ENCODE data around the gene RNF144A.

The RNF144A gene

DNA sequence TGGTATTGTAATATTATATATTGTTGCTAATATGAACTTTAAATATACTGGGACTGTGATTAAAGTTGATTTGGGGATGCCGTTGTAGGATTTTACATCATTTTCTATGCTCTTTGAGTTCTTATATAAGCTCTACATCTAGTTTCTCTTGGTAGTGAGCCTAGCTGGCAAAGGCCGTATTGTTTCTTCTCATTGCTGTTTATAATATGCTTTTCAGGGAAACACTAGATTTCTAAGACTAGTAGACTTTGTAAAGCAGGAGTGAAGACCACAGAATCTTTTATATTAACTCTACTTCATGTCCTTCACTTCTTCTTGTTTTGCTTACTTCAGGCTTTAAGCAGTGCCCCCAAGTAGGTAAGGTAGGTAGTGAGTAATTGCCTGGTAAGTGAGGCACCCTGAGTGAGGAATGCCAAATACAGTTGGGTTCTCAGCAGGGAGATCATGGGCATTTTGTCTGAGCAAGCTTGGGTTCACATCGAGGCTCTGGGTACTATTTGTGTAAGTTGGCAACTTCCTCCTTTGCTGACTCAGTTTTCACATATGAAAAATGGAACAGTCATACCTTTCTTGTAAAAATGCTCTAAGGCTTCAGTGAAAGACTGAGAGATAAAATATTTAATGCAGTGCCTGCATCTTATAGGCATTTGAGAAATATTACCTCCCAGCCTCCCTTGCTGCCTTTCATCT is 96.4 kb downstream of the RNF144A start:
- Mint-ChIP-seq H3K27me3 (ENCODE audit: low read depth) (no peaks in the 10 kb centered on the region), H3K36me3 (ENCODE audit: low read depth) (peaks cover 1% of the 10 kb centered on the region), H3K4me3 (no peak overlapping the region), H3K4me1 (ENCODE audit: low read depth) (peaks cover 19% of the 10 kb centered on the region), H3K27ac (no peak overlapping the region), H3K9me3 (no peaks in the 10 kb centered on the region)

DNA sequence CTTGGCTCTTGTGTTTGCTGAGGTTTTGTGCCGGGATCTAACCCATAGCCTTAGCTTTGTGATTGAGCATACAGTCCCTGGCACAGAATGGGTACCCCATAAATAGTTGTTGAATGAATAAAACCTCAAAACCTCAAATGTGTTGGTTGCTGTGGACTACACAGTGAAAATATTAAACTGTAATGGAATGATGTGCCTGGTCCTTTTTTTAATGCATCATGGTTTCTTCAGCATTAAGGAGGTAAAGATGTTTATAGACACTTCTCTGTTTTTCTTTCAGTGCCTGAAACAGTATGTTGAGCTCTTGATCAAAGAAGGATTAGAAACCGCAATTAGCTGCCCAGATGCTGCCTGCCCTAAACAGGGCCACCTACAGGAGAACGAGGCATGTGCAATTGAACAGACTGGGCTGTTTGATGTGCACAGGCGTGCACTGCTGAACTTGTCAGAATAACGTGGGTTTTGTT is 97.0 kb downstream of the RNF144A start:
- H3K27ac Mint-ChIP-seq, result no peak overlapping the region
- peaks cover 16% of the 10 kb centered on the region for H3K4me1 Mint-ChIP-seq (ENCODE audit: low read depth)
- H3K36me3 Mint-ChIP-seq (ENCODE audit: low read depth), result peaks cover 1% of the 10 kb centered on the region
- H3K4me3 Mint-ChIP-seq, result no peak overlapping the region
- H3K27me3 Mint-ChIP-seq (ENCODE audit: low read depth), result no peaks in the 10 kb centered on the region
- H3K9me3 Mint-ChIP-seq, result no peaks in the 10 kb centered on the region

DNA sequence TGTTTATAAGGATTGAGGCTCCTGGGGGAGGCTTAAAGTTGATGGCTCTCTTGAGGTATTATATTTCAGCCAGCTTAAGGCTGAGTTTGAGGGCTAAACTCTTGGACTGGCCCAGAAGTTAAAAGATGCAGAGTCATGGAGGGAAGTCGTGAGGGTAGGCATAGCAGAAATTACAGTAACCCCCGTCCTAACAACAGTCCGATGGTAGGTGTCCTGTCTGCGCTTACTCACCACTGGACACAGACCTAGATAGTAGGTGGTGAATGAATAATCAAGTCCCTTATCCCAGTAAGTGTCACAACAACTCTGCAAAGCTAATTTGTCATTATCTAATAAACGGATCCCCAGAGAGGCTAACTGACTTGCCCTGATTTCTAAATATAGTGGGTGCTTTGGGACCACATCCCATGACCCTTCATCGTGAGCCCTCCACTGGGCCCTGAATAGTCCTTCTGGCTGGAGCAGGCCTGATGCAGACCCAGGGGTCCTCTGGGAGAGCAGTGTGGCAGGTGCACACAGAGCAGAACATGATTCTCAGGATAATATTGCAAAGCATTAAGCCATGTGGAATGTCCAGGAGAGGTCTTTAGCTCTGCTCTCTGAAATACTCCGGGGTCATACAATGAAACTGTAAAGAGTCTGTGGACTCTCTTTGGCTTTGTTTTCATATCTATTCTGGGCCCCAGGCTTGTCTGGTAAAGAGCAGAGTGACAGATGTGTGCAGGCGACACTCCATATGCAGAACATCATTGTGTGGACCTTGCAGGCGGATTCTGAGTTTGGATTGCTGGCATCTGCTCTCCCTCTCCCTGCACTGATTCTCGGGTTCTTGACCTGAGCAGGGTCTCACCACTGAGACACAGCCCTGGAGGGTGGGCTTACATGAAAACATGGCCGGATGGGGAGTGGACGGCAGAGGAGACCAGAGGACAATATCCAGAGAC is 98.1 kb downstream of the RNF144A start:
- Mint-ChIP-seq H3K27ac (no peak overlapping the region), H3K36me3 (ENCODE audit: low read depth) (peaks cover 1% of the 10 kb centered on the region), H3K4me3 (no peak overlapping the region), H3K4me1 (ENCODE audit: low read depth) (peaks cover 15% of the 10 kb centered on the region), H3K27me3 (ENCODE audit: low read depth) (no peaks in the 10 kb centered on the region), H3K9me3 (no peaks in the 10 kb centered on the region)

DNA sequence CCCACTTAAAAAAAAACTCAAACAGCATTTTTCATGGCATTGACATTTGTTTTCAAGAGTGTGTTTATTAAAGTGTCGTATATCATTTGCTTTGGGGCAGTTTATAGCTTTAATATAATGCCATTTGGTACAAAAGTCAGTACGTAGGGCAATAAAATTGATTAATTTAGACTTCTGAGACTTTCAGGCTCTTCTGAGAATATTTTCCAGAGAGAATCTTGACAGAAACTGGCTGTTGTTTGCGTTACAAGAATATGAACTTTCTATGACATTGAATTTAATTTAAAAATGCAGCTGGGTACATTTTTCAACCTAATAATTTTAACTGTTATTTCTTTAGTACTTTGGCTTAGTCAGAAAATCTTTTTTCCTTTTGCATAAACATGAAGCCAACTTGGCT is 98.9 kb downstream of the RNF144A start:
- Mint-ChIP-seq H3K4me1 (ENCODE audit: low read depth) (peaks cover 12% of the 10 kb centered on the region), H3K4me3 (no peak overlapping the region), H3K9me3 (no peaks in the 10 kb centered on the region), H3K27ac (no peak overlapping the region), H3K36me3 (ENCODE audit: low read depth) (peaks cover 5% of the 10 kb centered on the region), H3K27me3 (ENCODE audit: low read depth) (no peaks in the 10 kb centered on the region)

DNA sequence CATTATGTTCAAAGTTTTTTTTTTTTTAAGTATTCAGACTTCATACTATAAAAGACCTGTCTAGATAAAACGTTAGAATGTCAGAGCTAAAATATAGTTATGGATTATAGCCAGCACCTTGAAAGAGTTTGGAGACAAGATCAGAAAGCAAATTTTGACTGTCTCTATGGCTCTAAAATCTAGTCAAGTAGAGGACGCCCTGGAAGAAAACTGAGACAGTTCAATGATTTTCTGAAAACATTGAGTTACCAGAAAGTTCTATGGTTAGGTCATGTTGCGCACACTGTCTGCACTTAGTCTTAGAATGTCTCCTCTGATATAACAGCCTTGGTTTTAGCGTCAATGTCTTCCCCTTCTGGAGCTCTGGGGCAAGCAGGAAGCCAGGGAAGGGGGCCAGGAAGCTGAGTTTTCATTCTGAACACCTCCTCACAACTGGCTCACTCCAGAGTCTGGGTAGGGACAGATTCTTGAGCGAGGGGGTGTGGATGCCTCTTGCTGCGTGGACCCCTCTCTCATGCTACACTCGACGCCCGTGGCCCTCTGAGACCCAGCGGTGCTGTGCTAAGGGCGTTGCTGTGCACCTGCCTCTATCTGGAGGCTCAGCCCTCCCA is 99.5 kb downstream of the RNF144A start:
- Mint-ChIP-seq H3K27me3 (ENCODE audit: low read depth) (no peaks in the 10 kb centered on the region), H3K4me1 (ENCODE audit: low read depth) (peaks cover 12% of the 10 kb centered on the region), H3K27ac (no peak overlapping the region), H3K9me3 (no peaks in the 10 kb centered on the region), H3K36me3 (ENCODE audit: low read depth) (peaks cover 8% of the 10 kb centered on the region), H3K4me3 (no peak overlapping the region)

DNA sequence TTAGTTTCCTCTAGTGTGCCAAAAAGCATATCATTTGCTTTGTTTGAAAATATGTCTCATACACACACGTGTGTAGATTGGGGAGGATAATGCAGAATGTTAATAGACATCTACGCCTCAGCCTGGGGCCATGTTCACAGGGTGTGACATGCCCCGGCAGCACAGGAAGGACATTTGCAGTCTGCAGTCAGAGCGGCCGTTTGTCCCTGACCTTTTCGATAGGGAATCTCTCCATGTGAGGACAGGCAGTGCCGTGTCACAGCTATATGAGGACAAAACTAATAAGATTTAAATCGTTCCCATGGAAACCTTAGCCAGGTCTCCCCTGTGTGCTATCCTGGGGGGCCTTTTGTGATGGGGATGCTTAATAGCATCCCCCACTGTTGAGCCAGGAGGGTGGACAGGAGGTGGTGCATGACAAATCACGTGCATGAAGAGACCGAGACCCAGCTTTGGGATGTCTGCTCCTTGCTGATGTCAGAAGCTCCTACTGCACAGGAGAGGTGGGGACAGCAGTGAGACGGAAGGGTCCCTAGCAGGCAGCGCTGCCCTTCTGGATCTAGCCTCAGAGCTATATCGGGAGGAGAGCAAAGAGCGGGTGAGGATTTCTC is 100.6 kb downstream of the RNF144A start:
- no peaks in the 10 kb centered on the region for H3K9me3 Mint-ChIP-seq
- H3K4me1 Mint-ChIP-seq (ENCODE audit: low read depth), result peaks cover 12% of the 10 kb centered on the region
- no peak overlapping the region for H3K27ac Mint-ChIP-seq
- no peak overlapping the region for H3K4me3 Mint-ChIP-seq
- H3K27me3 Mint-ChIP-seq (ENCODE audit: low read depth), result no peaks in the 10 kb centered on the region
- H3K36me3 Mint-ChIP-seq (ENCODE audit: low read depth), result peaks cover 10% of the 10 kb centered on the region

DNA sequence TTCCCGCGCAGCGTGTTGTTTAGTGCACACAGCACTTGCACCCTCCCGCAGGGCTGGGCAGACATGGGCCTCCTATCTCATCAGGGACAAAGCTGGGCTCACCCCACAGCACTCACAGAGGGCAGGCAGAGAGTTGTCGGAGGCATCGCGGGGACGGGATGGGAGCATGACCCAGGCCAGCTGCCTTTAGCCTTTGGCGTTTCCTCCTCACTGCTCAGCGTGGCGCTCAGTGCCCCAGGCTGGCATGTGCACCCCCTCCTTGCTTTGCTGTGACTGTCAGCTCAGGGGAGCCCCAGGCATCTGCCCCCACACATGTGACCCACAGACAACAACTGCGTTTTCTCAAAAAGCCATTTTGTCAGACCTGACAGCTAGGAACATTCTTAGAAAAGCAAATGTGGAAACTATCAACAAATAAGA is 101.1 kb downstream of the RNF144A start:
- Mint-ChIP-seq H3K4me1 (ENCODE audit: low read depth) (peaks cover 13% of the 10 kb centered on the region), H3K9me3 (no peaks in the 10 kb centered on the region), H3K36me3 (ENCODE audit: low read depth) (peaks cover 12% of the 10 kb centered on the region), H3K27me3 (ENCODE audit: low read depth) (no peaks in the 10 kb centered on the region), H3K27ac (no peak overlapping the region), H3K4me3 (no peak overlapping the region)

DNA sequence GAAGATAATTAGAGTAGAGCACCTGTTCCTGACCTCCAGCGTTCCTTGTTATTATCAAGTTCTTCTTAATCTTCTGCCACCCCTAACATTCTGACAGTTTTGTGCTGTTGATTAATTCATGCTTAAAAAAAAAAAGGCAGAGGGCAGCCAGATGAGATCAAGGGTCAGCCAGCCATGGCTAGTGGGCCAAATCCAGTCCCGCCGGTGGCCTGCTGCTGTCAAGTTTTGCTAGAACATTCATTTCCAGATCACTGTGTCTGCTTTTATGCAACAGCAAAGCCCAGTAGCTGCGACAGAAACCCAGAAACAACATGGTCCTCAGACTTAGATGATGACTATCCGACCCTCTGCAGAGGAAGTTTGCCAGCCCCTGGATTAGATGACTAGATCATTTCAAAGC is 101.6 kb downstream of the RNF144A start:
- Mint-ChIP-seq H3K4me1 (ENCODE audit: low read depth) (peaks cover 12% of the 10 kb centered on the region), H3K27ac (no peak overlapping the region), H3K4me3 (no peak overlapping the region), H3K36me3 (ENCODE audit: low read depth) (peaks cover 12% of the 10 kb centered on the region), H3K9me3 (no peaks in the 10 kb centered on the region), H3K27me3 (ENCODE audit: low read depth) (no peaks in the 10 kb centered on the region)

DNA sequence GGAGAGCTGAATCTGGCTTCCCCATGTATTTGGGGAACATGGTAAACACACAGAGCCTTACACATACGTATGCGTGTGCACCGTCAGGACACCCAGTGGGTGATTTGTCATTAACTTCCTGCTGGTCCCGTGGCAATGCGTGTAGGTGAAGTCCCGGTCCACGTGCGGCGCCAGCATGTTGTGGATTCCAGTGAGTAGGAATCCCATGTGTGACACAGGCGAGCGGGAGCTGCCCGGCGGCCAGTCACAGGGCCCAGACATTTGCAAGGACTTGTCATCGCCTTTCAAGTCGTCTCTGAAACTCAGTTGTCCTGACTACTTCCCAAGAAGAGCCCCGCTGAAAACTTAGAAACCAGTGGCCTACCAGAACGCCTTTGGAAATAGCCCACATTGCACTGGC is 102.0 kb downstream of the RNF144A start:
- Mint-ChIP-seq H3K9me3 (no peaks in the 10 kb centered on the region), H3K27ac (no peak overlapping the region), H3K4me1 (ENCODE audit: low read depth) (peaks cover 10% of the 10 kb centered on the region), H3K27me3 (ENCODE audit: low read depth) (no peaks in the 10 kb centered on the region), H3K4me3 (no peak overlapping the region), H3K36me3 (ENCODE audit: low read depth) (peaks cover 12% of the 10 kb centered on the region)

DNA sequence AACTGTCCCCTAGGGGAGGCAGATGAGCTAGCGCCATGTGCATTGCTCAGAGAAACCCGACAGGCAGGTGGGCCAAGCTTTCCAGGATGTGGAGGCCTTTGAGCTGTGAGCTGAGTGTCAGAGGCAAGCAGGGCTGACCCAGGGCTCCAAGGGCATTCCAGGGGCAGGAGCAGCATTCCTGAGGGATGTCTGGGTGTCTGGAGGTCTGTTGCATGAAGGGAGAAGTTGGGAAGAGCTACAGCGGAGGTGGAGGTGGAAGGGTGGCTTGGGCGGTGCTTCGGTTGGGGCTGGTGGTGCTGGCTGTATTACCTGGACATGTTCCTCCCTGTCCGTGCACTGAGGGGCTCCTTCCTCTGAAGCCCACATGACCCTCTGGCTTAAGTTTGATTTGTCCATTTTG is 102.8 kb downstream of the RNF144A start:
- no peaks in the 10 kb centered on the region for H3K9me3 Mint-ChIP-seq
- no peak overlapping the region for H3K4me3 Mint-ChIP-seq
- H3K27me3 Mint-ChIP-seq (ENCODE audit: low read depth), result no peaks in the 10 kb centered on the region
- peaks cover 15% of the 10 kb centered on the region for H3K36me3 Mint-ChIP-seq (ENCODE audit: low read depth)
- no peak overlapping the region for H3K27ac Mint-ChIP-seq
- H3K4me1 Mint-ChIP-seq (ENCODE audit: low read depth), result peaks cover 4% of the 10 kb centered on the region

DNA sequence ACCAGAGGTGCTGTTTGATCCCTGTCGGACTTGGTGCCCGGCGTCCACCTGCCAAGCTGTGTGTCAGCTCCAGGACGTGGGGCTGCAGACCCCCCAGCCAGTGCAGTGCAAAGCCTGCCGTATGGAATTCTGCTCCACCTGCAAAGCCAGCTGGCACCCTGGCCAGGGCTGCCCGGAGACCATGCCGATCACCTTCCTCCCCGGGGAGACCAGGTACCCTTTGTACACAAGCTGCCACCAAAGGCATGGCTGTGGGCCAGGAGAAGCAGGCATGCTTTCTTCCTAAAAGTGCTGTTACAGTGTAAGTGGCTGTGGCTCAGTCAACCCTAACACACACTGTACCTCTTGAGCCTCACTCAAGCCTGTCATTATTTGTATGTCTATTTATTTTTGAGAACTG is 103.3 kb downstream of the RNF144A start:
- H3K27me3 Mint-ChIP-seq (ENCODE audit: low read depth), result no peaks in the 10 kb centered on the region
- peaks cover 16% of the 10 kb centered on the region for H3K36me3 Mint-ChIP-seq (ENCODE audit: low read depth)
- no peak overlapping the region for H3K4me3 Mint-ChIP-seq
- peaks cover 4% of the 10 kb centered on the region for H3K4me1 Mint-ChIP-seq (ENCODE audit: low read depth)
- H3K27ac Mint-ChIP-seq, result no peak overlapping the region
- H3K9me3 Mint-ChIP-seq, result no peaks in the 10 kb centered on the region

DNA sequence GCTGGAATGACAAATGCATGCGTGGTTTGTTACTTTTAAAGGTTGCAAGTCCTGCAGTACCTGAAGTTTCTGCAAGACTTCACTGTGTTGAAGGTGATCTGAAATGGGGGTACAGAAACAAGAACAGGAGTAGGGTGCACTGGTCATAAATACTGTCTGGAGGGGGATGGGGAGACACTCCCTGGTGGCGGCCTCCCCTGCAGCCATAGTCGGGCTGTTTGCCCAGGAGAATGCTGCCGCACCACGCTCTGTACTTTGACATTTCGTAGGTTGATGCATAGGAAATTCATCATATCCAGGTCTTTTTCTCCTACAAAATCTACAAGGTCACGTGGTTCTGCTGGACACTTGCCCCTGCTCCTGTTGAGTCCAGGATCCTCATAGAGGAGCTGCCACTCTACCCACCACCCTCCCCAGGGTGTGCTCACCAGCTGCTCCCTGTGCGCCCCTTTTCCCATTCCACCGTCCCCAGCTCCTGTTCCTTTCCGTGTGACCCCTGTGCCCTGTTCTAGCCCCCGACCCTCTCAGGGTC is 103.8 kb downstream of the RNF144A start:
- Mint-ChIP-seq H3K4me1 (ENCODE audit: low read depth) (peaks cover 4% of the 10 kb centered on the region), H3K27me3 (ENCODE audit: low read depth) (no peaks in the 10 kb centered on the region), H3K9me3 (no peaks in the 10 kb centered on the region), H3K36me3 (ENCODE audit: low read depth) (peaks cover 16% of the 10 kb centered on the region), H3K27ac (no peak overlapping the region), H3K4me3 (no peak overlapping the region)

DNA sequence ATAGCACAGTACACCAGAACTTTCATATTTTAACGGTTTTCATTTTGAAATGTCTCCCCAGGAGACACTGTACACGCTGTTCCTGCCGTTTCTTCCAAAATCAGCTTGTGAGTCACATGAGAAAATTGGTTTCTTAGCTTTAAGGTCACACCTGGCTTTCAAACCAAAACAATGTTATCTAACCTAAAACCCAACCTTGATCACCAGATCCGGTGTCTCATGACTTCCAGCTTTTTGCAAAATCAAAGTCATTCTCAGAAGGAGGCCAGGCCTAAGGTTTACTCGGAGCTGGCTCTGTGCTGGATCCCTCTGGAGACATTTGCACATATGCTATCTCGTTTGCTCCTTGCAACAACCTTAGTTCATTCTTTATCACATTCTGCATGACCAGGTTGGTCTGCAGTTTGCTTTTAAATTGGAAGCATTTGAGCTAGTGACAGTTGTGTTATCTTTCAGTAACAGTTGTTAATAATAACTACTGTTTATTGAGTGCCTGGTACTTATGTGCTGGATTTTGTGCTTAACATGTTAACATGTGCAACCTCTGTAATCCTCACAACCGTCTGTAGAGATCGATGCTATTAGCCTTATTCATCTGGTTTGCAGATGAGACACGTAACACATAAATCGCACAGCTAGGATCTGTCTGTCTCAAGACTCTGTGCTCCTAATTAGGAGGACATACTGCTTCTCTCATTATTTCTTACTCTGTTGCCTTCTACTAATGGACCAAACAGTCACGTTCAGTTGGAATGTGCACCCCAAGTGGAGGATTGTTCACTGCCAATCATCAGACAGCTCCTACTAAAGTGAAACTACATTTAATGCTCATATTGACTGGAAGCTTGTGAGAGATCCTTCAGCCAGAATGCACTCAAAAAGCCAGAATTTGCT is 105.5 kb downstream of the RNF144A start:
- Mint-ChIP-seq H3K4me1 (ENCODE audit: low read depth) (peaks cover 6% of the 10 kb centered on the region), H3K4me3 (no peak overlapping the region), H3K36me3 (ENCODE audit: low read depth) (peaks cover 19% of the 10 kb centered on the region), H3K9me3 (no peaks in the 10 kb centered on the region), H3K27me3 (ENCODE audit: low read depth) (no peaks in the 10 kb centered on the region), H3K27ac (peak overlapping the region; percentile 8)

Measured in T-helper 1 cell treated with Interleukin-12 subunit alpha and Interleukin-12 subunit beta and Interleukin-4 antibody, amounts not matched to agents 30 μg/mL and 1 μg/mL, for 36 hours (primary cell).